ENCODE measurements around the gene SEC14L1.

The SEC14L1 gene

GRCh38 chr17:77225265-77225664 is 84.5 kb downstream of the SEC14L1 start:
- no peak for TF ChIP-seq CTCF (IDR thresholded peaks at IDR 0.05; ENCODE audit: control extremely low read depth, extremely low read depth, low read depth, missing control alignments)
- DNase-seq (ENCODE audit: extremely low spot score): no peak
- POLR2A ChIA-PET: no interaction called here
- CTCF ChIA-PET: interaction anchor here (1.5 kb wide), 1 partner anchor 137 kb away, joined by 3 read pairs; no protein-coding TSS in a partner anchor

GRCh38 chr17:77227461-77228240 is 86.9 kb downstream of the SEC14L1 start:
- TF ChIP-seq CTCF (IDR thresholded peaks at IDR 0.05; ENCODE audit: control extremely low read depth, extremely low read depth, low read depth, missing control alignments): no peak
- DNase-seq (ENCODE audit: extremely low spot score): no peak
- CTCF ChIA-PET: interaction anchor here (1.1 to 1.5 kb wide), 3 partner anchors 88 to 141 kb away, joined by 3 to 4 read pairs (median 4); no protein-coding TSS in a partner anchor
- POLR2A ChIA-PET: interaction anchor here (1.5 kb wide), 1 partner anchor 15 kb away, joined by 4 read pairs; no protein-coding TSS in a partner anchor

GRCh38 chr17:77228241-77228752 is 87.5 kb downstream of the SEC14L1 start:
- DNase-seq (ENCODE audit: extremely low spot score): no peak
- ChIA-PET CTCF (interaction anchor here (1.1 to 1.5 kb wide), 3 partner anchors 88 to 141 kb away, joined by 3 to 4 read pairs (median 4); no protein-coding TSS in a partner anchor), POLR2A (interaction anchor here (1.5 kb wide), 1 partner anchor 16 kb away, joined by 4 read pairs; no protein-coding TSS in a partner anchor)
- no peak for TF ChIP-seq CTCF (IDR thresholded peaks at IDR 0.05; ENCODE audit: control extremely low read depth, extremely low read depth, low read depth, missing control alignments)

DNA sequence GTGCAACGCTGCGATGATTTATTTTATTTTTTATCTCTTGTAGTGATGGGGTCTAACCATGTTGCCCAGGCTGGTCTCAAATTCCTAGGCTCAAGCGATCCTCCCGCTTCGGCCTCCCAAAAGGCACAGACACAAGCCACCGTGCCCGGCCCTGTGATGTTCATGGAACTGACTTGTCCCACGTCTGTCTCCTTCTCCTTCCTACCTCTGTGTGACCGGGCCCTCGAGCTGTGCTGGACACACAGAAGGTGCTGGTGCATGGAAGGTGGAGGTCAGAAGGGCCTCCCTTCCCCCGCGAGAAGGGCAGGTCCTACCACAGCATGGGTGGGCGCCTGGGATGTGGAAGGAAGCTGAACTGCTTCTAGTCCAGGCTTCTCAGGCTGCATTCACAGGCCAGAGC is 88.0 kb downstream of the SEC14L1 start:
- CTCF ChIA-PET: interaction anchor here (1.1 to 1.3 kb wide), 2 partner anchors 89 to 142 kb away, joined by 3 to 5 read pairs; no protein-coding TSS in a partner anchor
- TF ChIP-seq CTCF (IDR thresholded peaks at IDR 0.05; ENCODE audit: control extremely low read depth, extremely low read depth, low read depth, missing control alignments): no peak
- POLR2A ChIA-PET: no interaction called here
- no peak for DNase-seq (ENCODE audit: extremely low spot score)

DNA sequence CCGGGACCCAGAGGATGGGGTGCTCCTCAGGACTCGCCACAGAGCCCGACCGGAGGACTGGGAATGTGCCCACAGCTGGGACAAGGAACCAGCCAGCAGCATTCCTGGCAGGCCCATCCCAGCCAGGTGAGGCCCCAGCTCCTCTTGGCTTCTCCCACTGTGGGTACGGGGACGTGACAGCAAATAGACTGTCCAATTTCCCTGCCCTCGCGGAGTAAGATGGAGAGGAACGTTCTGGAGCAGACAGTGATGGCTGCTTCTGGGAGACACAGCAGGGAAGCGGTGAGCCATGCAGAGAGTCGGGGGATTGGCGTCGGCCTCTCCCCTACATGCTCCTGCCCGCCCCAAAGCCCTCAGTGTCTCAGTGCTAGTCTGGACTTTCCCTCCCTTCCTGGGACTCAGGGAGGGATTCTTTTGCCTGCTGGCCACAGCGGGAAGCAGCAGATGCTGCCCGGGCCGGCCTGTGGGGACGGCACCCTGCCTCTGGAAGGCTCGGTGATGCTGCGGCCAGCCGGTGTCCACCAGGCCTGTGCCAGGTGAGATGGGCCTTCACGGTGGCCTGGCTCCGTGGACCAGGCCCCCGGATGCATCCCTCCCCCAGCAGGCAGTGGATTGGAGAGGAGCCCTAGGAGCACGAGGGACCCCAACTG is 89.1 kb downstream of the SEC14L1 start:
- no peak for TF ChIP-seq CTCF (IDR thresholded peaks at IDR 0.05; ENCODE audit: control extremely low read depth, extremely low read depth, low read depth, missing control alignments)
- ChIA-PET POLR2A (no interaction called here), CTCF (interaction anchor here (1.1 to 1.3 kb wide), 3 partner anchors 18 to 143 kb away, joined by 3 to 5 read pairs (median 3); no protein-coding TSS in a partner anchor)
- DNase-seq (ENCODE audit: extremely low spot score): no peak

DNA sequence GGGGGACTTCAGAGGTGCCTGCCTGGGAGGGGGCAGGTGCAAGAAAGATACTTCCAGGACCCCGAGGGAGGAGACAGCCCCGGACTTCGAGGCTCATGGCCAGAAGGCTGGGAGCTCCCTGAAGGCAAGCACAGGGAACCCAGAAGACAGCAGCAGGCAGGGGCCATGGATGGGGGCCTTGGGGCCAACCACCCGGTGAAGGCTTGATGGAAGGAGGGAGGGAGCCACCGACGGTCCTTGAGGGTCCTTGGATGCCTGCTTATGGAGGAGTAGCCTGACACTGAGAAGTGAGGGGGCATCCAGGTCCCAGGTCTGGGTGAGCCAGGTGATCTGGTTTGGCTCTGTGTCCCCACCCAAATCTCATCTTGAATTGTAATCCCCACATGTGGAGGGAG is 89.7 kb downstream of the SEC14L1 start:
- ChIA-PET POLR2A (no interaction called here), CTCF (interaction anchor here (1.1 kb wide), 2 partner anchors 18 to 142 kb away, joined by 3 read pairs; no protein-coding TSS in a partner anchor)
- DNase-seq (ENCODE audit: extremely low spot score): no peak
- TF ChIP-seq CTCF (IDR thresholded peaks at IDR 0.05; ENCODE audit: control extremely low read depth, extremely low read depth, low read depth, missing control alignments): no peak
